Inflammatory macrophage treated with lipopolysaccharide for 1 hour (primary cell): ENCODE results near the gene CACNB4.
"Not testable (repeated sequence)": the region's sequence is repeated elsewhere in the genome, so short reads cannot be mapped to it uniquely, and the experiment has no call there.

Experiments used
- DNase-seq, 2 donors: peaks; one replicate each; pipeline ENCODE4 v3.0.0-alpha.2; 2020 to 2022

CACNB4 gene

GRCh38 chr2:151973013-151973900 lies 125.6 kb downstream of the CACNB4 start:
- no peak for DNase-seq

GRCh38 chr2:151972241-151973012 lies 126.4 kb downstream of the CACNB4 start:
- DNase-seq: no peak

DNA sequence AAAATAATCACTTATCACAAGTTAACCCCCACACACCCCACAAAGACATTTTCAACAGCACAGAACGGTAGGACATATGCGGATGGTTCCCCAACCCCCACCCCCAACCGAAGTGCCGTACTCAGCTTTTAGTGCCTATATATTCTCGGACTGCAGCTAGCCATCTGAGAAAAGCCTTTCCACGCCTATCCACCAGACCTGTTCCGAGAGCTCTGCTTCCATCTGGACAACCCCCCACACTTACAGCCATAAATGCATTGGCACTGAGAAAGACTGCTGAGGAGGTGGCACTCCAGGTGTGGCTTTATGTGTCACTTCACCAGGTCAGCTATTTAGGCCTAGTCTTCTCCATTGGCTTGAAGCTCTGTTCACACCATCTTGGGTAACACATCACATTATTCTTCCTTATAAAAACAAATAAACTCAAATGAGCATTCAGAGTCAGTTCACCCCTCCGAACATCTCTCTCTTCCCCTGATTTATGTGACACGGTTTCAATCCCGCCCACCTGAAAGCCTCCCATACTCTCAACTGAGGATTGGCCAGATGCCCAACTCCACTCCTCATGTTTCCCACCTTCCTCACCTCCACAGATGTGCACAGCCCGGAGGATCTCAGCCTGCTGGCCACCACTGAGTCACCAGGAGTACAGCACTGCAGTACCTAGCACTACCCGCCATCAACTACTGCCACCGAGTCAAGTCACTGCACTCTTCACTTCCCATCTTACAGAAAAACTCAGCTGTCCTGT lies 127.4 kb downstream of the CACNB4 start:
- no peak for DNase-seq

DNA sequence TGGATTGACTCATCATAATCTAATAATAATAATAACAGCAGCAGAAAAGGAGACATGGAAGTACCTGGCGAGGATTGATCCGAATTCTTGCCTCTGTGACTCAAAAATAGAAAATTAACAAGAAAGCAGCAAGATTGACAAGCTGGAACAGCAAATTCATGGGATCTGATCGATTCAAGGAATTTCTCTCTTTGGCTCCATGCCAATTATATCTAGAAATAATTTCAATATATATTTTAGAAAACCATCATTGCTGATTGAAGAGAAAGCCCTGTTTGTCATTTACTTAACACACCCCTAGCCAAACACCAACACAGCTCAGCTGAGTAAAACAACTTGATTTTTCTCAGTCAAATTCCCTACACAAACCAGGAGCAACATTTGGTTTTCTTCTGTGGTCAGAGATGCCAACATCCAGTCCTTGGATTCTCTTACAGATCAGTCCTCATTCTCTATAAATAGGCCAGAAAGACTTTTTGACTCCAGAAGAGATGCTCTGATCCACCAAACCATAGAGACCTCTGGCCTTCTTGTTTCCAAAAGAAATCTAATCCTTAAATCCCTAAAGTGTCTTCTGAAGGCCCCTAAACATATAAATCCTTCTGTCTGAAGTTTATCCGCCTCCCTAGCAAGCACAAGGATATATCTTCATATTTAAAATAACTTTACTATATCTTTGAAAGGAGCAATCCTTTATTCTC lies 129.9 kb downstream of the CACNB4 start:
- no peak for DNase-seq

DNA sequence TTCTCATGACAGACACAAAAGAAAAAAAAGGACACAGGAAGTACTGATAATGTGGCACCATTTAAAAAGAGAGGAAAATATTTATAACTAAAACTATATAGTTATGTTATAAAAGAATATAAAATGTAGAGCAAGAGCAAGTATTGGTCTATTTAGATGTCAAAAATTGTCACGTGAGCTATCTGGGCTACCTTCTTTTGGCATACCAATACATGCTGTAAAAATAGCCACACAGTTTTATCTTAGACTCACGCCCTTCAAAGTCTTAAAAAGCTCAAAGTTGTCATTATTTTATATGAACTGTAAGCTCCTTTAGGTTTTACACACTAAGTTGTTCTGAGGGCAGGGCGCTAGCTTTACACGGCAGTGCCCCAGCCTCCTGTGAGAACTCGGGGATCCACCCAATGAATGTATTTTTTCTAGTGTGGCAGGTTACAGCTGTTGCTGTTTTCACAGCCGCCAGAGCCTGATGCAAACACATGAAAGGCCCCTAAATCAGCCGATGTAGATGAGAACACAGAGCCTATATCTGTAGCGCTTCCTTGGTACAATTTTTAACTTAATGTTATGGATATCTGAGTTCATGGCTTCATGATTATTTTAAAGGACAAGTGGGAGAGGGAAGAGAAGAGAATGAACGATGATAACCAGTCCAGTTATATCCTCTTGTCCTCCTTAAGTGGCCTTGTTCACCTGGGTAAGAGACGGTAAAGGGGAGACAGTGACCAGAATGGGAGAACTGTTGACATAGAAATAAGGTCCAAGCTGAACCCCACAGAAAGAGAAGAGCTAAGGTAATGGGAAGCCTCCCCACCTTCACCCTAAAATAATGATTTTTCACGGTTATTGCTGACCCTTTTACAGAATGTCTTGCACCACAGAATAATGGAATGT lies 130.8 kb downstream of the CACNB4 start:
- no peak for DNase-seq

- DNase-seq: no peak
Measured at GRCh38 chr2:151965884-151966283, 133.0 kb downstream of the CACNB4 start.

GRCh38 chr2:151961558-151961957 lies 137.3 kb downstream of the CACNB4 start:
- DNase-seq: no peak

DNA sequence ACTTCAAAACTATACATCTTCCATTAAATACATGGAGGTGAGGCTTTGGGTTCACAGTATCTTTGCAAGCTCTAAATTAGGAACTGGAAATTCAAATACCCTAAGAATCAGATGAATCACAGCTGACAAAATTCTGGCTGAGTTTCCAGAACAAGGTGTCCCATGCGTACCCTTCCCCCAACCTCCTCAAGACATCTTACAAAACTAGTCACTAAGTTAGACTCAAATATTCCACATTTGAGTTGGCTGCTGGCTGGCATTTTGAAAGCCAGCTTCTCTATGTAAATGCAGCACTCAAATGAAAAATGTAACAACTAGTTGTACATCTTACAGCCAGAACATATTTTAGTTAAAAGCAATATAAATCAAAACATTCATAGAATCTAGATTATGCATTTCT lies 139.6 kb downstream of the CACNB4 start:
- DNase-seq: no peak

GRCh38 chr2:151953467-151953866 lies 145.4 kb downstream of the CACNB4 start:
- no peak for DNase-seq

DNA sequence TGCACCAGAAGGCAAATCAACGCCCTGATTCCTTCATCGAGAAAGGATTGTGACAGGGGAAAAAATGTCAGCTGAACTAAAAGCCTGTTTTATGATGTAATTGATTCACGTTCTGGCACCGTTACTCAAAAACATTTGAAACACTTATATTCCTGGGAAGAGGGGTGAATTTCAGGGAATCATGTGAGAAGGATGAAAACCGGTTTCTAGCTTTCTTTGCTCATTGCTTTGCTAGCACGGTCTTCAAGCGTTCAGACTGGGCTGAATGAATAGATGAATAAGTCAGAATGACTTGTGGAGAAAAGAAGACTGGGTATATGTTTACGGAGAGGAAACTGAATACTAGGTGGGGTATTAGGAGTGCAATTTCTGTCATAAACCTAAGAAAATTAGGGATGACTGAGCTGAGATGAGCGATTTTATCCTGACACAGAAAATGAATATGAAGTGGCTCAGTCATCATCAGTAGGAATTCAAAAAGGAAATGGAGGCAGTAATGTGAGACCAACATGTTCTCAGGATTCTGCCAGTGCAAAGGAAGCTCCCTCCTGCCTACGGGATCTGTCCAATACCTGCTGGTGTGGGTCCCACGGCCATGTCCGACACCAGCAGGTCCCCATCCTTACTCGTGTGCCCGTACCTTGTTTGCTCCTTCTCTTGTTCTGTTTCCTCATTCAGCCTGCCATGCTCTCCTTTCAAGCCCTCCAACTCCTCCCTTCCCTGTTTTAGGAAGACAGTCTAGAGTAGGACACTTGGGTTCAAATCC lies 146.0 kb downstream of the CACNB4 start:
- DNase-seq: no peak

DNA sequence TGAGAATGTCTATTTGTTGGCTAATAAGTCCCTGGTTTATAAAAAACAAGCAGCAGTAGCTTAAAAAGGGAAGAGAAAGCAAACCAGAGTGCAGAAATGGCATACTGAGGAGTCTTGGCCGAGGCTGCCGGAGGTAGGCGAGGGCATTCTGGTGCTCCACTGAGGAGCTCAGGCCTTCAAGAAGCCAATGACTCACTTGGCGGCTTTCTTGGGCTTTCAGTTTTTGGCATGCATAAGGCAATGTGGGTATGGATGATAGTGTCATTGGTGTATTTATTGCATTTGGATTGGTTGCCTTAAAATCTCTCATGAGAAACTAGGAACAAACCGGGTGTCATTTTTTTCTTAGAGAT lies 151.1 kb downstream of the CACNB4 start:
- peak; percentile 63 to 73 for DNase-seq

GRCh38 chr2:151946899-151947812 lies 151.7 kb downstream of the CACNB4 start:
- peak; percentile 40 to 60 for DNase-seq

DNA sequence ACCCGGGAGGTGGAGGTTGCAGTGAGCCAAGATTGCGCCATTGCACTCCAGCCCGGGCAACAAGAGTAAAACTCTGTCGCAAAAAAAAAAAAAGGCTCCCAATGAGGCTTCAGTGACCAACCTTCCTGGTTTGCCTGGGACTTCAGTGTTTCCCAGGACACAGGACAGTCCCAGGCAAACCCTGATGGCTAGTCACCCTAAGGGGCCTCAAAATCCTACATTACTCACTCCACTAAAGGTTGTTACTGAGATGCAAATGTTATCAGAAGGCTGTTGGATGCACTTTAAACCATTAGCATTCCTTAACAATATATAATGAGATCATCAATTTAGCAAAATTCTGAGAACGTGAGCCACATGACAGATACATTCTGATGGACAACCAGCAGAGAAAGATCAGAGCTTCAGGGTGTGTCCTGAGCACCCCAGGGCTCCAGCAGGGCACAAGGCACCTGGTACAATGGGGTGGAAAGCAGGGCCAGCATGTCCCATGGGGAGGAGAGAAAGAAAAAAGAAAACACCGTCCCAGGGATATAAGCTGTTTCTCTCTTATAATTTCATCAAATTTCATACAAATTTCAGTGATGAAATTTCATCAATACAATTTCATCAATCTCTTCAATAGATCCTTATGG lies 152.5 kb downstream of the CACNB4 start:
- no peak for DNase-seq

GRCh38 chr2:151945602-151946001 lies 153.2 kb downstream of the CACNB4 start:
- no peak for DNase-seq

GRCh38 chr2:151945186-151945585 lies 153.7 kb downstream of the CACNB4 start:
- no peak for DNase-seq

DNA sequence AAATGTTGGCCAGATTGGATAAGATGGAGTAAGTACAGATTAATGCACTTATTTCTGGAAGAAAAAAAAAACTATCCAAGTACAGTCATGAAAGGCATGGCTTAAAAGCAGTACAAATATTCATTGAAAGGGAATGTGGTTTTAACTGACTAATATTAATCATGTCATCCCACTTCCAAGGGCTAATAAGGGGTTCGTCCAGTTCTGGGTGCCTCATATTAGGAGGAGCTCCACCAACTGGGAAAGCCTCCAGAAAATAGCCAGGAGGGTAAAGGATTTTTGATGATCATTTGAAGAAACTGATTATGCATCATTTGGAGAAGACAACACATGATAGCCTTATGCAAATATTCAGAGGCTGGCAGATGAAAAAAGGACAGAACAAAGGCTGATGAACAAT lies 155.4 kb downstream of the CACNB4 start:
- no peak for DNase-seq

DNA sequence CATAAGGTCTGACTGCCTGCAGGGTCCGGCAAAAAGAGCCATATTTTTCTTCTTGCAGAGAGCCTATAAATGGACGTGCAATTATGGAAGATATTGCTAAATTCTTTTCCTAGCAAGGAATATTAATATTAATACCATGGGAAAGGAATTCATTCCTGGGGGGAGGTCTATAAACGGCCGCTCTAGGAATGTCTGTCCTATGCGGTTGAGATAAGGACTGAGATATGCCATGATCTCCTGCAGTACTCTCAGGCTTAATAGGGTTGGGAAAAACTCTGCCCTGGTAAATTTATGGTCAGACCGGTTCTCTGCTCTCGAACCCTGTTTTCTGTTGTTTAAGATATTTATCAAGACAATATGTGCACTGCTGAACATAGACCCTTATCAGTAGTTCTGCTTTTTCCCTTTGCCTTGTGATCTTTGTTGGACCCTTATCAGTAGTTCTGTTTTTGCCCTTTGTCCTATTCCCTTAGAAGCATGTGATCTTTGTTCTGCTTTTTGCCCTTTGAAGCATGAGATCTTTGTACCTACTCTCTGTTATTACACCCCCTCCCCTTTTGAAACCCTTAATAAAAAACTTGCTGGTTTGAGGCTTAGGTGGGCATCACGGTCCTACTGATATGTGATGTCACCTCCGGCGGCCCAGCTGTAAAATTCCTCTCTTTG lies 156.2 kb downstream of the CACNB4 start:
- DNase-seq: not testable (repeated sequence)

DNA sequence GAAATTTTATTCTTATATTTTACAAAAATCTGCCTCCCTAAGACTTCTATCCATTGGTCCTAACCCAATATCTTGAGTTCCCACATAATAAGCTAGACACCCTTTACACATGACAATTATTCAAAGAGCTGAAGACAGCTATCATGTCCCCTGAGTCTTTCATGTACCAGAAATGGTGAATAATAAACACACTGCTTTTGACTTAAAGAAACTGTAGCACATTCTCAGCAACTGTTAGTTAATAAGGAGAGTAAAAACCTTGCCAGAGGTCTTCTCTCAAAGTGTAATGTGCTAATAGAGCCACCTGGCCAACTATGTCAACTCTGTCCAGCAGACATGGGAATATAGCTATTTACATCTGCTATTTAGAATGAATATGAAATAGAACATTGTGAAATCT lies 160.9 kb downstream of the CACNB4 start:
- no peak for DNase-seq

- no peak for DNase-seq
Measured at GRCh38 chr2:151936626-151937025, 162.2 kb downstream of the CACNB4 start.
